ENCODE data around the gene MYRFL. TPM values are rescaled to one million over a fixed set of nuclear protein-coding genes. Genes with fewer than 3 reads are reported as not detected.
A peak's percentile ranks its signal among the peaks of the same experiment; 100 is the strongest.

MYRFL gene
- polyA plus RNA-seq, 4 donors = 16.7 to 56.5 (median 42.8) TPM

- DNase-seq (no peak), FAIRE-seq (no peak)
- 62 to 92% (median 92%) methylated on average over 1 of the region's 1 CpG for WGBS, 3 donors
- H3K4me3 ChIP-seq (ENCODE audit: low read depth in 1 of 3, low read length in 3 of 3) = no peak overlapping the region
- peaks cover 0 to 26% (median 21%) of the 10 kb centered on the region in 3 donors for H3K36me3 ChIP-seq (ENCODE audit: control insufficient read depth in 3 of 3, insufficient read depth in 2 of 3, low read depth in 1 of 3, low read length in 3 of 3)
- H3K27ac ChIP-seq (ENCODE audit: low read depth in 1 of 3, low read length in 2 of 3) = no peak overlapping the region
- H3K9me3 ChIP-seq (ENCODE audit: control insufficient read depth in 2 of 2, insufficient read depth in 1 of 2, low read depth in 1 of 2, low read length in 1 of 2) = no peaks in the 10 kb centered on the region
- no peaks in the 10 kb centered on the region for H3K4me1 ChIP-seq (ENCODE audit: control insufficient read depth in 3 of 3, insufficient read depth in 2 of 3, low read depth in 1 of 3, low read length in 2 of 3)
- no peaks in the 10 kb centered on the region for H3K27me3 ChIP-seq (ENCODE audit: control insufficient read depth in 3 of 3, insufficient read depth in 3 of 3, low read length in 3 of 3)
Observed at GRCh38 chr12:69904777-69905176, 79.8 kb downstream of the MYRFL start.

GRCh38 chr12:69905801-69906200 is 80.8 kb downstream of the MYRFL start:
- DNase-seq (no peak), FAIRE-seq (no peak)
- Histone ChIP-seq H3K4me3 (ENCODE audit: low read depth in 1 of 3, low read length in 3 of 3) (no peak overlapping the region), H3K27me3 (ENCODE audit: control insufficient read depth in 3 of 3, insufficient read depth in 3 of 3, low read length in 3 of 3) (no peaks in the 10 kb centered on the region), H3K4me1 (ENCODE audit: control insufficient read depth in 3 of 3, insufficient read depth in 2 of 3, low read depth in 1 of 3, low read length in 2 of 3) (no peaks in the 10 kb centered on the region), H3K36me3 (ENCODE audit: control insufficient read depth in 3 of 3, insufficient read depth in 2 of 3, low read depth in 1 of 3, low read length in 3 of 3) (peaks cover 0 to 31% (median 23%) of the 10 kb centered on the region in 3 donors), H3K27ac (ENCODE audit: low read depth in 1 of 3, low read length in 2 of 3) (no peak overlapping the region), H3K9me3 (ENCODE audit: control insufficient read depth in 2 of 2, insufficient read depth in 1 of 2, low read depth in 1 of 2, low read length in 1 of 2) (no peaks in the 10 kb centered on the region)
- 88 to 95% (median 94%) methylated on average over 1 of the region's 1 CpG for WGBS, 3 donors

GRCh38 chr12:69906411-69907216 is 81.6 kb downstream of the MYRFL start:
- Histone ChIP-seq H3K27ac (ENCODE audit: low read depth in 1 of 3, low read length in 2 of 3) (no peak overlapping the region), H3K4me3 (ENCODE audit: low read depth in 1 of 3, low read length in 3 of 3) (no peak overlapping the region), H3K36me3 (ENCODE audit: control insufficient read depth in 3 of 3, insufficient read depth in 2 of 3, low read depth in 1 of 3, low read length in 3 of 3) (peaks cover 0 to 31% (median 23%) of the 10 kb centered on the region in 3 donors), H3K4me1 (ENCODE audit: control insufficient read depth in 3 of 3, insufficient read depth in 2 of 3, low read depth in 1 of 3, low read length in 2 of 3) (no peaks in the 10 kb centered on the region), H3K27me3 (ENCODE audit: control insufficient read depth in 3 of 3, insufficient read depth in 3 of 3, low read length in 3 of 3) (no peaks in the 10 kb centered on the region), H3K9me3 (ENCODE audit: control insufficient read depth in 2 of 2, insufficient read depth in 1 of 2, low read depth in 1 of 2, low read length in 1 of 2) (no peaks in the 10 kb centered on the region)
- 63 to 85% (median 65%) methylated on average over 4 of the region's 4 CpGs for WGBS, 3 donors
- no peak for DNase-seq
- FAIRE-seq = no peak

GRCh38 chr12:69908203-69908602 is 83.2 kb downstream of the MYRFL start:
- Histone ChIP-seq H3K4me1 (ENCODE audit: control insufficient read depth in 3 of 3, insufficient read depth in 2 of 3, low read depth in 1 of 3, low read length in 2 of 3) (no peaks in the 10 kb centered on the region), H3K27me3 (ENCODE audit: control insufficient read depth in 3 of 3, insufficient read depth in 3 of 3, low read length in 3 of 3) (no peaks in the 10 kb centered on the region), H3K4me3 (ENCODE audit: low read depth in 1 of 3, low read length in 3 of 3) (no peak overlapping the region), H3K36me3 (ENCODE audit: control insufficient read depth in 3 of 3, insufficient read depth in 2 of 3, low read depth in 1 of 3, low read length in 3 of 3) (peaks cover 0 to 31% (median 26%) of the 10 kb centered on the region in 3 donors), H3K27ac (ENCODE audit: low read depth in 1 of 3, low read length in 2 of 3) (no peak overlapping the region), H3K9me3 (ENCODE audit: control insufficient read depth in 2 of 2, insufficient read depth in 1 of 2, low read depth in 1 of 2, low read length in 1 of 2) (no peaks in the 10 kb centered on the region)
- DNase-seq (no peak), FAIRE-seq (no peak)
- WGBS, 3 donors = 62 to 83% (median 72%) methylated on average over 3 of the region's 3 CpGs

- no peak overlapping the region for H3K4me3 ChIP-seq (ENCODE audit: low read depth in 1 of 3, low read length in 3 of 3)
- no peaks in the 10 kb centered on the region for H3K9me3 ChIP-seq (ENCODE audit: control insufficient read depth in 2 of 2, insufficient read depth in 1 of 2, low read depth in 1 of 2, low read length in 1 of 2)
- FAIRE-seq (no peak), DNase-seq (peak in 1 of 2 donors; percentile 40)
- H3K27me3 ChIP-seq (ENCODE audit: control insufficient read depth in 3 of 3, insufficient read depth in 3 of 3, low read length in 3 of 3) = no peaks in the 10 kb centered on the region
- H3K4me1 ChIP-seq (ENCODE audit: control insufficient read depth in 3 of 3, insufficient read depth in 2 of 3, low read depth in 1 of 3, low read length in 2 of 3) = no peaks in the 10 kb centered on the region
- H3K27ac ChIP-seq (ENCODE audit: low read depth in 1 of 3, low read length in 2 of 3) = no peak overlapping the region
- WGBS, 3 donors = 28 to 57% (median 44%) methylated on average over 2 of the region's 2 CpGs
- peaks cover 0 to 21% (median 19%) of the 10 kb centered on the region in 3 donors for H3K36me3 ChIP-seq (ENCODE audit: control insufficient read depth in 3 of 3, insufficient read depth in 2 of 3, low read depth in 1 of 3, low read length in 3 of 3)
Observed at GRCh38 chr12:69910694-69911093, 85.7 kb downstream of the MYRFL start.

- no peaks in the 10 kb centered on the region for H3K27me3 ChIP-seq (ENCODE audit: control insufficient read depth in 3 of 3, insufficient read depth in 3 of 3, low read length in 3 of 3)
- H3K36me3 ChIP-seq (ENCODE audit: control insufficient read depth in 3 of 3, insufficient read depth in 2 of 3, low read depth in 1 of 3, low read length in 3 of 3) = peaks cover 0 to 20% (median 11%) of the 10 kb centered on the region in 3 donors
- DNase-seq = no peak
- H3K27ac ChIP-seq (ENCODE audit: low read depth in 1 of 3, low read length in 2 of 3) = no peak overlapping the region
- peaks cover 0 to 4% of the 10 kb centered on the region in 2 donors for H3K9me3 ChIP-seq (ENCODE audit: control insufficient read depth in 2 of 2, insufficient read depth in 1 of 2, low read depth in 1 of 2, low read length in 1 of 2)
- 67 to 82% (median 73%) methylated on average over 3 of the region's 3 CpGs for WGBS, 3 donors
- peak; percentile 30 for FAIRE-seq
- H3K4me3 ChIP-seq (ENCODE audit: low read depth in 1 of 3, low read length in 3 of 3) = no peak overlapping the region
- H3K4me1 ChIP-seq (ENCODE audit: control insufficient read depth in 3 of 3, insufficient read depth in 2 of 3, low read depth in 1 of 3, low read length in 2 of 3) = no peaks in the 10 kb centered on the region
Observed at GRCh38 chr12:69913526-69913925, 88.5 kb downstream of the MYRFL start.

GRCh38 chr12:69915964-69916363 is 90.9 kb downstream of the MYRFL start:
- Histone ChIP-seq H3K36me3 (ENCODE audit: control insufficient read depth in 3 of 3, insufficient read depth in 2 of 3, low read depth in 1 of 3, low read length in 3 of 3) (peaks cover 3 to 15% (median 6%) of the 10 kb centered on the region in 3 donors), H3K4me3 (ENCODE audit: low read depth in 1 of 3, low read length in 3 of 3) (no peak overlapping the region), H3K9me3 (ENCODE audit: control insufficient read depth in 2 of 2, insufficient read depth in 1 of 2, low read depth in 1 of 2, low read length in 1 of 2) (peaks cover 0 to 4% of the 10 kb centered on the region in 2 donors), H3K27ac (ENCODE audit: low read depth in 1 of 3, low read length in 2 of 3) (no peak overlapping the region), H3K27me3 (ENCODE audit: control insufficient read depth in 3 of 3, insufficient read depth in 3 of 3, low read length in 3 of 3) (no peaks in the 10 kb centered on the region), H3K4me1 (ENCODE audit: control insufficient read depth in 3 of 3, insufficient read depth in 2 of 3, low read depth in 1 of 3, low read length in 2 of 3) (no peaks in the 10 kb centered on the region)
- no peak for FAIRE-seq
- no peak for DNase-seq
- 87 to 95% (median 91%) methylated on average over 2 of the region's 2 CpGs for WGBS, 3 donors

GRCh38 chr12:69916544-69917235 is 91.7 kb downstream of the MYRFL start:
- WGBS, 3 donors = 46 to 66% (median 56%) methylated on average over 5 of the region's 5 CpGs
- no peak overlapping the region for H3K27ac ChIP-seq (ENCODE audit: low read depth in 1 of 3, low read length in 2 of 3)
- FAIRE-seq = no peak

More at GRCh38 chr12:69916544-69917235, 91.7 kb downstream of the MYRFL start:
- DNase-seq = no peak
- no peak overlapping the region for H3K4me3 ChIP-seq (ENCODE audit: low read depth in 1 of 3, low read length in 3 of 3)
- peaks cover 3 to 17% (median 6%) of the 10 kb centered on the region in 3 donors for H3K36me3 ChIP-seq (ENCODE audit: control insufficient read depth in 3 of 3, insufficient read depth in 2 of 3, low read depth in 1 of 3, low read length in 3 of 3)
- H3K9me3 ChIP-seq (ENCODE audit: control insufficient read depth in 2 of 2, insufficient read depth in 1 of 2, low read depth in 1 of 2, low read length in 1 of 2) = peaks cover 0 to 4% of the 10 kb centered on the region in 2 donors
- no peaks in the 10 kb centered on the region for H3K4me1 ChIP-seq (ENCODE audit: control insufficient read depth in 3 of 3, insufficient read depth in 2 of 3, low read depth in 1 of 3, low read length in 2 of 3)
- H3K27me3 ChIP-seq (ENCODE audit: control insufficient read depth in 3 of 3, insufficient read depth in 3 of 3, low read length in 3 of 3) = no peaks in the 10 kb centered on the region

Data from small intestine (tissue), 7 donors.